AG10803 (cell line): ENCODE results near the gene ZNF526.
A peak's percentile ranks its signal among the peaks of the same experiment; 100 is the strongest.

Experiments
- DNase-seq: peaks from one replicate; pipeline ENCODE4 v3.0.0; 2010; ENCODE audit warnings: low read depth
- H3K4me3 ChIP-seq: 2 replicates; pipeline ENCODE4 v1.5.1; 2011; ENCODE audit warnings: mild to moderate bottlenecking, low read length, control low read depth
- CTCF ChIP-seq: conservative IDR thresholded peaks from 2 replicates; pipeline ENCODE4 v1.5.1; 2011; ENCODE audit warnings: mild to moderate bottlenecking, low read length, control low read depth, inconsistent platforms

The ZNF526 gene

GRCh38 chr19:42233678-42234292, 13.7 kb downstream of the ZNF526 start:
- no peak for DNase-seq
- TF ChIP-seq CTCF, result no peak
- H3K4me3 ChIP-seq, result no peak overlapping the region

DNA sequence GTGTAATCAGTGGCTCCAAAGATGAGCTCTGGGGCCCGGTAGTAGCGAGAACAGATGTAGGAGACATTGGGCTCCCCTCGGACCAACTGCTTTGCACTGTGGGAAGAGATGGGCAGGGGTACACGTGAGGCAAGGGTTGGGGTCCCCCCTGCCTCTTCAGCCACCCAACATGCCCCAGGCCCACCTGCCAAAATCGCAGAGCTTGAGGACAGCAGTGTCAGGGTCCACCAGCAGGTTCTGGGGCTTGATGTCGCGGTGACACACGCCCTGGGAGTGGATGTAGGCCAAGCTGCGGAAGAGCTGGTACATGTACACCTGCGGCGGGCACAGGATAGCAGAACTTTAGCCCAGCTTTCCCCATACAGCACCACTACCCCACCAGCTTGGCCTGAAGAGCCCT, 14.3 kb downstream of the ZNF526 start:
- TF ChIP-seq CTCF, result no peak
- DNase-seq, result no peak
- H3K4me3 ChIP-seq, result no peak overlapping the region

DNA sequence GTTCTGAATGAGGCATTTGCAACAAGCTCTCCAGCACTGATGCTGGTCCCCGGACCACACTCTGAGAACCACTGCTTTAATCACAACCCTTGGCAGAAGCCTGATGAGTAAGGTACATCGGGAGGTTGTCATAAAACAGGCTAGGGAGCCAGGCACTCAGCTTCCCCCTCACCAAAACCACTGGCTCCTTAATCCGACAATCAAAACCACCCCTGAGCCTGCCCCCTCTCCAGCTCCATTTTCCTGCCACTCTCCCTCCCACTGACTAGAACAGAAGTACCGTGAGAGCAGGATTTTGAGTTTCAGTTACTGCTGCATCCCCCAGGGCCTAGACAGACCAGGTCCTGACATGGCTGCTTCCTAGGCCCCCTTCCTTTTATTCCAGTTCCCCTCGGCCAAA, 15.1 kb downstream of the ZNF526 start:
- TF ChIP-seq CTCF, result no peak
- DNase-seq, result no peak
- H3K4me3 ChIP-seq, result no peak overlapping the region

- no peak for DNase-seq
- no peak for TF ChIP-seq CTCF
- H3K4me3 ChIP-seq, result no peak overlapping the region
Measured at GRCh38 chr19:42239544-42240220, 19.6 kb downstream of the ZNF526 start.

DNA sequence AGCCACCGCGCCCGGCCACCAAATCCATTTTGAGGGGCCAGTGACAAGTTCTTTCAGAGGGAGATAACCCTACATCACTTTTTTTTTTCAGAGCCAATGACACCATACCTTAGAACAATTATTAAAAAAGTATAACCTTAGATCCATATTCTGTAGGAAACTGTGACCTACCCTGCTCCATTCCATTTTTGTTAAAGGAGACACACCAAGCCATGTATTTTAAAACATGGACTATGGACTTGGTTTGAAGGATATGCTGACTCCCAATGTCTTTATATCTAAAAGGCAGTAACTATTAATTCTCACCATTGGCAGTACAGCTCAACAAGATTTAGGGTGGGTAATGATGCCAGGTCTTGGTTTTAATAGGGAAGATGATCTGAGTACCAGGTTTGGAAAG, 21.2 kb downstream of the ZNF526 start:
- peak overlapping the region; percentile 67 for H3K4me3 ChIP-seq
- DNase-seq, result no peak
- no peak for TF ChIP-seq CTCF

DNA sequence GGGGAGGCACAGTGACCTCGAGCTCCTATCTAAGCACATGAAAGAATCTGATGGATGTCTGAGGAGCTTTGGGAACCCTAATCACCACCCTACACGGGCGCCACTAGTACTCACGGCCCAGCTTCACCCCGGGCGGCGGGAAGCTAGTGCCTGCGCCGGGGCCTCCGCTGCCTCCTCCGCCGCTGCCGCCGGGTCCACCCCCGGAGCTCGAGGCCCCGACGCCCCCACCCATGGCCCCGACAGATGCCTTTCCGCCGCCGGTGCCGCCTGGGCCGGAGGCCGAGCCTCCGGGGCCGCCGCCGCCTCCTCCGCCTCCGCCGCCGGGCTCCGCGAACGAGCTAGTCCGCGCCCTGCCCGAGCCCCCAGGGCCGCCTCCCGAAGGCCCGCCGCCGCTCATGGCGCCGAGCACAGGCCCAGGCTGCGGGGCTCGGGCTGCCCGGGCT, 22.0 kb downstream of the ZNF526 start:
- DNase-seq, result peak; percentile 13
- no peak for TF ChIP-seq CTCF
- peak overlapping the region; percentile 67 for H3K4me3 ChIP-seq
